ENCODE data around the gene PLOD1.
A peak's percentile ranks its signal among the peaks of the same experiment; 100 is the strongest.
"Not testable (repeated sequence)": the region's sequence is repeated elsewhere in the genome, so short reads cannot be mapped to it uniquely, and the experiment has no call there.

PLOD1 gene

GRCh38 chr1:12007204-12007603, 72.7 kb downstream of the PLOD1 start:
- H3K36me3 ChIP-seq = peaks cover 84% of the 10 kb centered on the region
- peak overlapping the region; percentile 17 for H3K27ac ChIP-seq
- no peaks in the 10 kb centered on the region for H3K27me3 ChIP-seq (ENCODE audit: insufficient read depth, low read depth, severe bottlenecking)
- H3K9me3 ChIP-seq (ENCODE audit: severe bottlenecking) = no peaks in the 10 kb centered on the region
- no peak for TF ChIP-seq CTCF (IDR thresholded peaks at IDR 0.05; ENCODE audit: low read depth, low read length)
- DNase-seq = no peak
- H3K4me3 ChIP-seq (ENCODE audit: low read depth, low read length) = no peak overlapping the region

GRCh38 chr1:12008355-12008754, 73.8 kb downstream of the PLOD1 start:
- H3K36me3 ChIP-seq = peaks cover 80% of the 10 kb centered on the region
- not testable (repeated sequence) for H3K4me3 ChIP-seq (ENCODE audit: low read depth, low read length); H3K27ac ChIP-seq; H3K9me3 ChIP-seq (ENCODE audit: severe bottlenecking); H3K27me3 ChIP-seq (ENCODE audit: insufficient read depth, low read depth, severe bottlenecking); DNase-seq

GRCh38 chr1:12009318-12009947, 74.9 kb downstream of the PLOD1 start:
- H3K36me3 ChIP-seq = peaks cover 75% of the 10 kb centered on the region
- H3K27ac ChIP-seq = peak overlapping the region; percentile 92
- no peak for DNase-seq
- no peak for TF ChIP-seq CTCF (IDR thresholded peaks at IDR 0.05; ENCODE audit: low read depth, low read length)
- H3K27me3 ChIP-seq (ENCODE audit: insufficient read depth, low read depth, severe bottlenecking) = no peaks in the 10 kb centered on the region
- no peaks in the 10 kb centered on the region for H3K9me3 ChIP-seq (ENCODE audit: severe bottlenecking)
- no peak overlapping the region for H3K4me3 ChIP-seq (ENCODE audit: low read depth, low read length)

GRCh38 chr1:12010746-12011570, 76.4 kb downstream of the PLOD1 start:
- no peaks in the 10 kb centered on the region for H3K9me3 ChIP-seq (ENCODE audit: severe bottlenecking)
- TF ChIP-seq CTCF (IDR thresholded peaks at IDR 0.05; ENCODE audit: low read depth, low read length) = no peak
- H3K4me3 ChIP-seq (ENCODE audit: low read depth, low read length) = no peak overlapping the region
- H3K36me3 ChIP-seq = peaks cover 60% of the 10 kb centered on the region
- peak; percentile 69 for DNase-seq
- peak overlapping the region; percentile 92 for H3K27ac ChIP-seq
- no peaks in the 10 kb centered on the region for H3K27me3 ChIP-seq (ENCODE audit: insufficient read depth, low read depth, severe bottlenecking)

- Histone ChIP-seq H3K4me3 (ENCODE audit: low read depth, low read length) (no peak overlapping the region), H3K9me3 (ENCODE audit: severe bottlenecking) (no peaks in the 10 kb centered on the region), H3K36me3 (peaks cover 50% of the 10 kb centered on the region), H3K27ac (peak overlapping the region; percentile 92), H3K27me3 (ENCODE audit: insufficient read depth, low read depth, severe bottlenecking) (no peaks in the 10 kb centered on the region)
- no peak for DNase-seq
- TF ChIP-seq CTCF (IDR thresholded peaks at IDR 0.05; ENCODE audit: low read depth, low read length) = no peak
These were observed 77.5 kb downstream of the PLOD1 start for GRCh38 chr1:12011998-12012397.

- DNase-seq = no peak
- H3K27ac ChIP-seq = peak overlapping the region; percentile 92
- H3K36me3 ChIP-seq = peaks cover 42% of the 10 kb centered on the region
- no peak overlapping the region for H3K4me3 ChIP-seq (ENCODE audit: low read depth, low read length)
- no peaks in the 10 kb centered on the region for H3K27me3 ChIP-seq (ENCODE audit: insufficient read depth, low read depth, severe bottlenecking)
- no peak for TF ChIP-seq CTCF (IDR thresholded peaks at IDR 0.05; ENCODE audit: low read depth, low read length)
- no peaks in the 10 kb centered on the region for H3K9me3 ChIP-seq (ENCODE audit: severe bottlenecking)
These were observed 78.2 kb downstream of the PLOD1 start for GRCh38 chr1:12012560-12013316.
